GM12875 (cell line): ENCODE results near the gene MTARC2.

ENCODE experiments used
- H3K4me3 ChIP-seq: one replicate; pipeline ENCODE4 v1.5.1; 2011; ENCODE audit warnings: low read depth, low read length, control low read depth
- TF ChIP-seq, protein P1 (sequence below): IDR thresholded peaks from 2 replicates; pipeline ENCODE4 v1.5.1; 2011; ENCODE audit warnings: low read depth, mild to moderate bottlenecking, control low read depth, inconsistent platforms, low read length, moderate library complexity, borderline replicate concordance; ENCODE audit not compliant: insufficient read depth

The MTARC2 gene

DNA sequence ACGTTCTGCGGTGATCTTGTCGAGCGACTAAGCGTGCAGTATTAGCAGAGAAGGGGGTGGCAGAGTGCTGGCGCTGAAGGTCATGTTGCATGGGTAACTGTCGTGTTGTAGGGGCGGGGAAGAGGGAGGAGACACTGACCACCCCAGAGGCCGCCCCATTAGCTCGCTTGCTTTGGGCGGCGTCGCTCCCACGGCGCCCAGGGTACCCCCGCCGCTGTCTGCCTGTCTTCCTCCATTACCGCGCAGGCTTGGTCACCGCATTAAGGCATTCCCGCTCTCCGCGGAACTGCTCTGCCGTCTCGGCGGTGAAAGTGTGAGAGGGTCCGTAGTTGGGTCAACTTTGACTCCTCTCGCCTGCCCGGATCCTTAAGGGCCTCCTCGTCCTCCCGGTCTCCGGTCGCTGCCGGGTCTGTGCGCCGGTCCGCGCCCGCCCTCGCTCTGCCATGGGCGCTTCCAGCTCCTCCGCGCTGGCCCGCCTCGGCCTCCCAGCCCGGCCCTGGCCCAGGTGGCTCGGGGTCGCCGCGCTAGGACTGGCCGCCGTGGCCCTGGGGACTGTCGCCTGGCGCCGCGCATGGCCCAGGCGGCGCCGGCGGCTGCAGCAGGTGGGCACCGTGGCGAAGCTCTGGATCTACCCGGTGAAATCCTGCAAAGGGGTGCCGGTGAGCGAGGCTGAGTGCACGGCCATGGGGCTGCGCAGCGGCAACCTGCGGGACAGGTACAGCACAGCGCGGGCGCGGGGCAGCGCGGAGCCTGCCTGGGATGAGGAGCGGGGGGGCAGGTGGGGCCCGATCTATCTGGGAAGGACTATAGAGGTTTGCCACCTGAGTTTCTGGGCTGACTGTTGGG is at the start of gene MTARC2:
Gene MTARC2, plus strand, starts transcription at position 234 of the 846 bp plus-strand sequence. Its CDS starts 210 bp downstream, at position 444.
- TF ChIP-seq, protein P1, sequence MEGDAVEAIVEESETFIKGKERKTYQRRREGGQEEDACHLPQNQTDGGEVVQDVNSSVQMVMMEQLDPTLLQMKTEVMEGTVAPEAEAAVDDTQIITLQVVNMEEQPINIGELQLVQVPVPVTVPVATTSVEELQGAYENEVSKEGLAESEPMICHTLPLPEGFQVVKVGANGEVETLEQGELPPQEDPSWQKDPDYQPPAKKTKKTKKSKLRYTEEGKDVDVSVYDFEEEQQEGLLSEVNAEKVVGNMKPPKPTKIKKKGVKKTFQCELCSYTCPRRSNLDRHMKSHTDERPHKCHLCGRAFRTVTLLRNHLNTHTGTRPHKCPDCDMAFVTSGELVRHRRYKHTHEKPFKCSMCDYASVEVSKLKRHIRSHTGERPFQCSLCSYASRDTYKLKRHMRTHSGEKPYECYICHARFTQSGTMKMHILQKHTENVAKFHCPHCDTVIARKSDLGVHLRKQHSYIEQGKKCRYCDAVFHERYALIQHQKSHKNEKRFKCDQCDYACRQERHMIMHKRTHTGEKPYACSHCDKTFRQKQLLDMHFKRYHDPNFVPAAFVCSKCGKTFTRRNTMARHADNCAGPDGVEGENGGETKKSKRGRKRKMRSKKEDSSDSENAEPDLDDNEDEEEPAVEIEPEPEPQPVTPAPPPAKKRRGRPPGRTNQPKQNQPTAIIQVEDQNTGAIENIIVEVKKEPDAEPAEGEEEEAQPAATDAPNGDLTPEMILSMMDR, result no peak

DNA sequence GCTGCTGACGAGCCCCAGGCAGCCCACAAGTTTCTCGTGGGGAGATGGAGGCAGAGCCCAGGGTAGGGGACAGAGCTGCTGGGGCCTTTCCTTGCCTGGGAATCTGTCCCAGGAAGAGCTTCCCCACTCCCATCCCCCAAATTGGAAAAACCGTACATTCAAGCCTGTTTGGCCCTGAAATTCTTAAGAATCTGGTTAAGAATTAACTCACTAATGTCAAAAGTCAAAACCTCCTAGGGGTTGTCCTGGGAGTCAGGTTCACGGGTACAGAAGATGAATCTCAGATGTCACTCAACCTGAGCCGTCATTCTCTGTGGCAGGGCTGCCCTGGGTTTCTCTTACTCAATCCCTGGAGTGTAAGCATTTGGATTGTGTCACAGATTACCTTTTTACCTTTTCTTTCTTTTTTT is 49.5 kb upstream of the MTARC2 start:
- H3K4me3 ChIP-seq, result no peak overlapping the region
- TF ChIP-seq, protein P1, result no peak

More for the DNA sequence above, at the start of gene MTARC2:
- peak within 1 kb of the TSS; percentile 27 for H3K4me3 ChIP-seq

DNA sequence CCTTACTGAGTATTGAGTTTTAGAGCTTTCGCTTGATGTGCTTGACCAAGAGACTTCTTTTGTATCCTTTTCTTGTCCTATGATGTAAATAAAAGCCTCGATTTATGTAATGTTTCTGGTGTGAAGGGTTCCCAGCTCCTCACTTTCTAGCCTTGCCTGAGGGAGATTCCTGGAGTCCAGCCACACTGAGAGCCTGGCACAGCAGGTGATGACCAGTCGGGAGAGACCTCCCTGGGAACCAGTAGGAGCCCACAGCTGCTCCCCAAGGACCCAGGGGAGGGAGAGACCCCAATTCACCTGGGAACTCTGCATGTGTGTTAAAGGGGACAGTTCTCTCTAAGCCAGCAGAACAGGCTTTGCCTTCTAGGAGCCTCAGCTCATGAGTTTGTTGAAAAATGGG is 49.1 kb upstream of the MTARC2 start:
- H3K4me3 ChIP-seq, result no peak overlapping the region

DNA sequence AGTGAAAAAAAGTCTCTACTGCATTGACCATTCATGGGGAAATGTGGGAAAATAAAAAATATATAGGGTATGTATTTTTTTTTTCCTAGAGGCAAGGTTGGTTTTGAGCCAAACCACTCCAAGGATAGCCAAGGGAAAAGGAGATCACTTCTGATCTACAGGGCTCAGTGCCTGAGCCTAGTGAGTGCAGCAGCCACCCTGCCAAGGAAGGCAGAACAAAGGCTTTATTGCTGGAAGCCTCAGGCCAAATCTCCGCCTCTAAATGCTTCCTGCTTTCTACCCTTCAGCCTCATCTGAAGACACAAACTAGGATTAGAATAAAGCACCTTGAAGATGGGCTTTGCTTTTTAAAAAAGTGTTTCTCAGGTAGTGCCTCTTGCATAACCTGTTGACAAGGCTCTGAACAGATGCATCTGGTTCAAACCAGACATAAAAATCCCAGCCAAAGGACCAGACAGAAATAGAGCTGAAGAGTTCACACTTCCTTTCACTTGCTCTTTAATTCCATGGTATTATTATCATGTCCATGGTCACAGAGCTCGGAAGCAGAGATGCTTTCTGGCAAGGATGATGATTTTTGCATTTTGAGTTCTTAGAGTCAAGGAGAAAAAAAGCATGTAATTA is 47.5 kb upstream of the MTARC2 start:
- H3K4me3 ChIP-seq, result no peak overlapping the region
- TF ChIP-seq, protein P1, result no peak

More for the DNA sequence above, 49.1 kb upstream of the MTARC2 start:
- TF ChIP-seq, protein P1, result no peak

DNA sequence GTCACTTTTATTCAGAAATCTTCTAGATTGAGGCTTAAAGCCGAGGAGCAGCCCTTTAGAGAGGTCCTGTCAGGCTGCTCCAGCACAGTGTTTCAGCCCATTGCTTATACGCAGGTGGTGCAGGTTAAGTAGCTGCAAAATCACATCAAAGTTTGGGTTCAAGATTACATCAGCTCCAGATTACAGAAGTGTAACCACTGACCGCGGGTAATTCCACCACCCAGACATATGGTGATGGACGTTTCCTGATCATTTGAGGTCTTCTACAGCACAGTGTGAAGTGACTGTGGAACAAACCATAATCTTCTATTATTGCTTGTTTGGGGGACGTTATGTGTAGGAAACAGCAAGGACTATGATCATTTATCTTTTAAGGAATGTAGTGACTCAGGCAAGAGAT is 46.1 kb upstream of the MTARC2 start:
- TF ChIP-seq, protein P1, result no peak
- H3K4me3 ChIP-seq, result no peak overlapping the region

DNA sequence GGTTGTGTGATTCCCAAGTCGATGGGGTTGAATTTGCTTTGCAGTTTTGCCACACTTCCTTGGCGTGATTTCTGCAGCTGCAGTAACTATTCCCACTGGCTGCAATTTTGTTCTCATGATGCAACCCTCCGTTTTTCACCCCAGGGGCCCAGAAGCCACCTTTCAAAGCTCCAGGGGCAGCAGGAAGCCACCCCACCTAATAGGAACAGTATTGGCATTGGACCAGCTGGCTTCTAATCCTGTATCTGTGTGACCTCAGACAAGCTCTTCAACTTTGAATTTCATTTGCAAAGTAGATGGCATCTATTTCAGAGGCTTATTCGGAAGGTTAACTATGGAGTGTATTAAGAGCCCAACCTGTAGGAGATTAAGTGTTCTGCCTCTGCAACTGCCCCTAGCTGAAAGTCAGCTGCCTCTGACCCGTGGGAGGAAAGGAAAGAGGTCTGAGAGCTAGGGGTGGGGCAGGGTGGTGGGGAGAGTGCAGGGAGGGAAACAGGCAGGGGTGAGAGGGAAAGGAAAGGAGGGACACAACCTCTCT is 45.3 kb upstream of the MTARC2 start:
- TF ChIP-seq, protein P1, result no peak
- H3K4me3 ChIP-seq, result no peak overlapping the region
